Psoas muscle (tissue), 8 donors: Measurements from ENCODE around the gene TBX3. TPM values are rescaled to one million over a fixed set of nuclear protein-coding genes. Genes with fewer than 3 reads are reported as not detected.

Source experiments
- ATAC-seq, 4 donors: fragments of 200-7000 bp; cut with Tn5 transposase; one replicate each; pipeline ENCODE4 v1.9.1; 2020; ENCODE audit warnings: moderate library complexity in 3 of 4, mild to moderate bottlenecking in 2 of 4
- DNase-seq, 2 donors: peaks; one replicate each; pipeline ENCODE4 v3.0.0-alpha.2; 2020
- H3K27ac ChIP-seq: fragments of 200-600 bp; one replicate; pipeline ENCODE4 v1.8.0; 2022
- H3K27me3 ChIP-seq, 3 donors: fragments of 200-600 bp in 1 of 3; one replicate each; pipeline versions ENCODE4 v1.6.1 to v1.8.0; 2013 to 2022; ENCODE audit warnings: low read length in 2 of 3, mild to moderate bottlenecking in 2 of 3, moderate library complexity in 1 of 3; ENCODE audit not compliant: insufficient read depth in 3 of 3
- H3K36me3 ChIP-seq, 2 donors: fragments of 200-600 bp in 1 of 2; one replicate each; pipeline versions ENCODE4 v1.6.1 to v1.8.0; 2013 to 2022; ENCODE audit warnings: low read depth in 1 of 2, mild to moderate bottlenecking in 1 of 2, moderate library complexity in 1 of 2; ENCODE audit not compliant: insufficient read depth in 1 of 2
- H3K4me1 ChIP-seq: fragments of 200-600 bp; one replicate; pipeline ENCODE4 v1.8.0; 2022
- H3K4me3 ChIP-seq: fragments of 200-600 bp; one replicate; pipeline ENCODE4 v1.8.0; 2022; ENCODE audit warnings: mild to moderate bottlenecking
- H3K9me3 ChIP-seq: fragments of 200-600 bp; one replicate; pipeline ENCODE4 v1.8.0; 2022
- CTCF ChIP-seq: fragments of 200-600 bp; IDR thresholded peaks from one replicate; pipeline ENCODE4 v1.8.0; 2022; ENCODE audit warnings: antibody characterized with exemption
- whole genome bisulfite sequencing, 3 donors: extraction: QIAGEN DNeasy Blood & Tissue Kit; methylation state at CpG; one replicate each; pipeline versions ENCODE4 v1.1.6 to v1.1.7; 2013; 5-methylcytosine and 5-hydroxymethylcytosine counted together
- intact Hi-C, 2 donors: fragments of 100-400 bp; cut with DNase I; formaldehyde crosslinking; loops; one replicate each; pipeline versions ENCODE4 v1.11.0 to v1.14.2; 2022
- polyA plus RNA-seq, 3 donors: library from polyadenylated mRNA; stranded (reverse); fragments of 200-250 nt; gene quantifications; one replicate each; pipeline ENCODE4 v1.2.3, GENCODE V29; 2013
- total RNA-seq, 4 donors: library from RNA; stranded (reverse); fragmentation: NEBNext Ultra II Directional in 2 of 4; extraction: Animal tissue kit (Norgen Biotek cat#: 25700) in 2 of 4; gene quantifications; one replicate each; pipeline versions ENCODE4 v1.2.1 to v1.2.4, GENCODE V29; 2021 to 2023
- donor health status: healthy with polysubstance abuse.
- donor health status: DM: no; HTN: no; CAD: no; lungs with moderate emphysema.
- donor health status: Bipolar disorder and iron deficiency.
- donor health status: healthy.
- donor health status: DM: yes; HTN: yes; CAD: no.
- donor health status: DM: no; HTN: no; CAD: no.
- donor health status: DM: no; HTN: no; CAD: no.
- donor health status: DM: yes; HTN: yes; CAD: no.

Gene TBX3
- total and polyA plus RNA-seq, 7 donors: 5.0 to 50.8 (median 15.3) TPM

DNA sequence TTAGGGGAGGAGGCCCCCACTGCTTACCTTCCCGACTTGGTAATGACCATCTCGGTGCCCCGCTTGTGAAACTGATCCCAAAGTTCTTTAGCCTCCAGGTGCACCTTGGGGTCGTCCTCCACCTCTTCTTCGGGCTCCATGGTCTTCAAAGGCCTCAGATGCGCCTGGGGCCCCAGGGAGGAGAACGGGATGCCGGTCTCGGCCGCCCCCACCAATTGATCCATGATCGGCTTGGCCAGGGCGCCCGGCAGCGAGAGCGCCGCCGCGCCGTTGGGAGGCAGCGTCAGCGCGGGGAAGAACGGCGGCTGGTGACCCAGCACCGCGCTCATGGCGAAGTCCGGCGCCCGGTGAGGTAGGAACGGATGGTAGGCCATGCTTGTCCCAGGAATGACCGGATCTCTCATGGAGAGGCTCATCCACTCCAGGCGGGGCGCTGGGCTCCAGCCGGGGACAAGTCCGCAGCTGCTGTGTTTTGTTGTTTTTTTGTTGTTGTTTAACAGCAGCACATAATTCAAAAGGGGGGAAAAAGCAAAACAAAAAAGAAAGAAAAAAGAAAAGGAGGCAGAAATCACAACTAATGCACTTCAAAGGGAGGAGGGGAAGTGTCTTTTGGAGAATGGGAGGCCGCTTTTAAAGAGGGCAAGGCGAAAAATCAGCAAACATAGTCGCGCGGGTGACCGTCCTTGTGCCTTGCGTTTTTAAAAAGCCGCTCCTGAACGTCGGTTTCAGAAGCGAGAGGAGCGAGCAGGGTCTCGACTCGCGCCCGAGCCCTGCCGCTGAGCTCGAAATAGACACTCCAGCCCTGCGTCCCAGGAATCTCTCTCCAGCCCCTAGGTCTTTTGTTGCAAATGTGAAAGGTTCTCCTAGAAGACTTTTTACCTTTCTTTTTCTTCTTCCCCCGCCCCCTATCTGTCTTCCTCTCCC is 928 bp downstream of the TBX3 start:
- Histone ChIP-seq H3K36me3 (peaks cover 0 to 28% of the 10 kb centered on the region in 2 donors), H3K27ac (peak overlapping the region; percentile 90), H3K27me3 (peaks cover 0 to 23% (median 2%) of the 10 kb centered on the region in 3 donors), H3K9me3 (no peaks in the 10 kb centered on the region), H3K4me1 (peaks cover 9% of the 10 kb centered on the region), H3K4me3 (peak overlapping the region; percentile 78)
- intact Hi-C loops: loop anchor here in 1 of 2 donors (10.0 kb wide), 1 partner anchor 542 kb away; no protein-coding TSS in a partner anchor
- peak in 2 of 4 donors; percentile 20 to 48 for ATAC-seq
- WGBS, 3 donors: 3 to 4% (median 4%) methylated on average over 52 to 56 of the region's 56 CpGs
- peak; percentile 23 for TF ChIP-seq CTCF
- DNase-seq: peak in 1 of 2 donors; percentile 17

GRCh38 chr12:114682106-114682784 is 1.7 kb downstream of the TBX3 start:
- ATAC-seq: no peak
- intact Hi-C loops: loop anchor here in 1 of 2 donors (10.0 kb wide), 1 partner anchor 543 kb away; no protein-coding TSS in a partner anchor

DNA sequence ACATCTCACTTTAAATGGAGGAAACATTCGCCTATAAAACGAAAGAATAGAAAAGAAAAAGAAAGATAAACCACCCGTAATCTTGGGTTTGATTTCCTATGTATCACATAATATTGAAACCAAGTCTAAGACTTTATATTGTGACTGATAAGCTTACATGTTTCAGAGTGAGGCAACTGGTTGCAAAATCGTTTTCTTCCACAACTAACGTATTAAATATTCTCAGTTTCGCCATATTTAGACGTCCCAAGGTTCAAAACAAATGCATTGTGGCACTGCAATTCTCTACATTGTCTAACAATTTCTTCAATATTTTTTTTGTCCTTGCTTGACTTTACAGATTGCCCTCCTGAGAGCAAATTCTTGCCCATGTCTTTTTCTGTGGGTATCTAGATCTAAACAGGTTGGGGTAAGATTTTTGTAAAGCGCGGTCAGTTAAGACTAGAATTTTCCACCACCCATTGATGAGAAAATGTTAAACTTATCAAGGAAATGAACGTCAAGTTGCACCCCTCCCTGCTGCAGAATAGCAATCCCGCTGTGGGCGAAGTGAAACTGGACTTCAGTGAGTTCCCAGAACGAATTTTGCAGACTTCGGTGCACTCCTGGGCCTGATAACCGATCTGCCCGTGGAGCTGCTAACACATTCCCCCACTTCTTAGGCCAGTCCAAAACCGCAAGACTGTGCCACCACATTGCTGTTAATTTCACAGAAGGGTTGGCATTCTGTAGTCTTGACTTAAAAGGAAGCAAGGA is 2.7 kb downstream of the TBX3 start:
- DNase-seq: peak in 1 of 2 donors; percentile 25
- Histone ChIP-seq H3K27ac (peak overlapping the region; percentile 90), H3K9me3 (no peaks in the 10 kb centered on the region), H3K27me3 (peaks cover 0 to 6% (median 0%) of the 10 kb centered on the region in 3 donors), H3K4me3 (peak overlapping the region; percentile 78), H3K4me1 (peaks cover 9% of the 10 kb centered on the region), H3K36me3 (peaks cover 3 to 44% of the 10 kb centered on the region in 2 donors)
- TF ChIP-seq CTCF: no peak
- ATAC-seq: no peak
- intact Hi-C loops: loop anchor here in 1 of 2 donors (10.0 kb wide), 1 partner anchor 544 kb away; no protein-coding TSS in a partner anchor
- 46 to 60% (median 60%) methylated on average over 17 of the region's 17 CpGs for WGBS, 3 donors

More at GRCh38 chr12:114682106-114682784, 1.7 kb downstream of the TBX3 start:
- H3K27me3 ChIP-seq: peaks cover 0 to 15% (median 2%) of the 10 kb centered on the region in 3 donors
- 29 to 51% (median 42%) methylated on average over 10 of the region's 10 CpGs for WGBS, 3 donors
- peak overlapping the region; percentile 78 for H3K4me3 ChIP-seq
- H3K9me3 ChIP-seq: no peaks in the 10 kb centered on the region
- H3K27ac ChIP-seq: peak overlapping the region; percentile 90
- peaks cover 0 to 34% of the 10 kb centered on the region in 2 donors for H3K36me3 ChIP-seq
- DNase-seq: no peak
- peaks cover 9% of the 10 kb centered on the region for H3K4me1 ChIP-seq
- TF ChIP-seq CTCF: no peak

DNA sequence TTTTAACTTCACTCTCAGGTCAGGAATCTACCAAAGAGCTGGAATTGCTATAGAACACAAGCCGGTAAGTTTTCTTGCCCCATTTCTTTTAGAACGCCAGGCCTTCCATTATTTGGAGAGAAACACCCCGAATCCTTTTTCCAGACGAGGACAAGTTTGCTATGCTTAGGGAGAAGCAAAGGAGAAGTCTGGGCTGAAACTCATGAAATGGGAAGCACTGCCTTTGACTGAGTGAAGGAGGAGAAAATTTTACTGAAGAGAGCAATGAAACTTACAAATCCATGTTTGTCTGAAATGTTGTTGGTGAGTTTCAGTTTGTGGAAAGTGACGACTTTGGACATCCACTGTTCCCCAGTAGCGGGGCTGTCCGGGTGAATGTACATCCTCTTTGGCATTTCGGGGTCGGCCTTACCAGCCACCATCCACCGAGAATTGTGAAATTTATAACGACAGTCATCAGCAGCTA is 3.3 kb downstream of the TBX3 start:
- WGBS, 3 donors: 67 to 75% (median 69%) methylated on average over 11 of the region's 11 CpGs
- ATAC-seq (no peak), DNase-seq (no peak)
- peak overlapping the region; percentile 78 for H3K4me3 ChIP-seq
- peaks cover 9% of the 10 kb centered on the region for H3K4me1 ChIP-seq
- no peaks in the 10 kb centered on the region for H3K9me3 ChIP-seq
- no peak for TF ChIP-seq CTCF
- no peaks in the 10 kb centered on the region for H3K27me3 ChIP-seq
- H3K36me3 ChIP-seq: peaks cover 3 to 50% of the 10 kb centered on the region in 2 donors
- peak overlapping the region; percentile 90 for H3K27ac ChIP-seq
- intact Hi-C loops: loop anchor here in 1 of 2 donors (10.0 kb wide), 1 partner anchor 544 kb away; no protein-coding TSS in a partner anchor
